IMR-90 (cell line): ENCODE results near the gene SPON1. TPM values are rescaled to one million over a fixed set of nuclear protein-coding genes. Genes with fewer than 3 reads are reported as not detected.

Experiments
- ATAC-seq: fragments of 200-7000 bp; cut with Tn5 transposase; 2 replicates; pipeline ENCODE4 v1.9.1; 2020; ENCODE audit warnings: low read depth, mild to moderate bottlenecking, moderate library complexity
- BruUV-seq: library from RNA; stranded (reverse); fragments of 400-500 nt; replicated peaks from 2 replicates; lab custom pipeline; 2021; lab: Mats Ljungman, UMichigan
- CTCF ChIA-PET: fragments of 300-600 bp; formaldehyde crosslinking; extraction: SDS; loops from one replicate; lab custom pipeline; 2021; ENCODE audit warnings: antibody characterized with exemption; lab: Yijun Ruan, JAX
- POLR2A ChIA-PET: fragments of 300-600 bp; sonication (Branson Sonifier 250); formaldehyde crosslinking; loops from one replicate; lab custom pipeline; 2022; ENCODE audit warnings: antibody characterized with exemption; ENCODE audit not compliant: unreplicated experiment; lab: Charles Lee
- DNase-seq: peaks from one replicate; pipeline ENCODE4 v3.0.0; 2013
- H2AFZ ChIP-seq: replicated peaks from 2 replicates; pipeline ENCODE3; 2013; ENCODE audit warnings: low read length, mild to moderate bottlenecking; ENCODE audit not compliant: poor library complexity
- H2AK5ac ChIP-seq: 2 replicates; pipeline ENCODE4 v1.6.1; 2013; ENCODE audit warnings: low read depth, low read length, inconsistent platforms
- H2AK9ac ChIP-seq: replicated peaks from 2 replicates; pipeline ENCODE3; 2013; ENCODE audit warnings: mild to moderate bottlenecking, low read depth, low read length, moderate library complexity; ENCODE audit not compliant: poor library complexity
- H2BK120ac ChIP-seq: 2 replicates; pipeline ENCODE4 v1.6.1; 2013; ENCODE audit warnings: low read depth, low read length, inconsistent platforms
- H2BK15ac ChIP-seq: 3 replicates; pipeline ENCODE4 v1.6.1; 2013; ENCODE audit warnings: low read depth, low read length, inconsistent platforms
- H2BK20ac ChIP-seq: 2 replicates; pipeline ENCODE4 v1.6.1; 2013; ENCODE audit warnings: low read depth, mild to moderate bottlenecking, inconsistent platforms, low read length, moderate library complexity
- H2BK5ac ChIP-seq: 2 replicates; pipeline ENCODE4 v1.6.1; 2013; ENCODE audit warnings: mild to moderate bottlenecking, low read depth, low read length, inconsistent platforms; ENCODE audit not compliant: poor library complexity, severe bottlenecking
- H3K14ac ChIP-seq: replicated peaks from 2 replicates; pipeline ENCODE4 v1.6.1; 2013; ENCODE audit warnings: low read depth, low read length, inconsistent platforms
- H3K18ac ChIP-seq: 2 replicates; pipeline ENCODE4 v1.6.1; 2013; ENCODE audit warnings: low read depth, low read length, control low read depth
- H3K23ac ChIP-seq: 2 replicates; pipeline ENCODE4 v1.6.1; 2013; ENCODE audit warnings: low read depth, low read length, inconsistent platforms
- H3K27ac ChIP-seq: 2 replicates; pipeline ENCODE4 v1.5.1; 2013; ENCODE audit warnings: mild to moderate bottlenecking, control low read depth, low read length; ENCODE audit not compliant: insufficient read depth
- H3K27me3 ChIP-seq: 2 replicates; pipeline ENCODE4 v1.6.1; 2013; ENCODE audit warnings: low read length; ENCODE audit not compliant: control insufficient read depth, insufficient read depth
- H3K36me3 ChIP-seq: 2 replicates; pipeline ENCODE4 v1.6.1; 2013; ENCODE audit warnings: low read length, mixed read lengths; ENCODE audit not compliant: control insufficient read depth, insufficient read depth
- H3K4ac ChIP-seq: 2 replicates; pipeline ENCODE4 v1.6.1; 2013; ENCODE audit warnings: low read depth, low read length, inconsistent platforms
- H3K4me1 ChIP-seq: 2 replicates; pipeline ENCODE4 v1.6.1; 2013; ENCODE audit warnings: low read length, mixed read lengths; ENCODE audit not compliant: control insufficient read depth, insufficient read depth
- H3K4me2 ChIP-seq: 2 replicates; pipeline ENCODE4 v1.6.1; 2013; ENCODE audit warnings: low read depth, mild to moderate bottlenecking, control low read depth, low read length, moderate library complexity
- H3K4me3 ChIP-seq: 2 replicates; pipeline ENCODE4 v1.5.1; 2013; ENCODE audit warnings: low read depth, mild to moderate bottlenecking, control low read depth, low read length, moderate library complexity; ENCODE audit not compliant: insufficient read depth
- H3K56ac ChIP-seq: 2 replicates; pipeline ENCODE4 v1.6.1; 2013; ENCODE audit warnings: low read length, inconsistent platforms; ENCODE audit not compliant: insufficient read depth; ENCODE audit errors: extremely low read depth
- H3K79me1 ChIP-seq, 2 experiments: 2 replicates each; pipeline ENCODE4 v1.6.1; 2013; ENCODE audit warnings: low read length in 2 of 2, inconsistent platforms in 1 of 2, low read depth in 1 of 2
- H3K9ac ChIP-seq: 2 replicates; pipeline ENCODE4 v1.6.1; 2013; ENCODE audit warnings: low read depth, low read length, control low read depth
- H3K9me1 ChIP-seq: 2 replicates; pipeline ENCODE4 v1.6.1; 2013; ENCODE audit warnings: low read length, inconsistent platforms; ENCODE audit not compliant: insufficient read depth
- H3K9me3 ChIP-seq: 2 replicates; pipeline ENCODE4 v1.6.1; 2013; ENCODE audit warnings: low read length; ENCODE audit not compliant: control insufficient read depth, insufficient read depth
- H4K20me1 ChIP-seq: 2 replicates; pipeline ENCODE4 v1.6.1; 2013; ENCODE audit warnings: low read length, inconsistent platforms; ENCODE audit not compliant: insufficient read depth
- H4K5ac ChIP-seq: 2 replicates; pipeline ENCODE4 v1.6.1; 2013; ENCODE audit warnings: mild to moderate bottlenecking, low read depth, low read length, control low read depth
- H4K8ac ChIP-seq, 2 experiments: 2 replicates each; pipeline ENCODE4 v1.6.1; 2013; ENCODE audit warnings: low read depth in 2 of 2, low read length in 2 of 2, control low read depth in 1 of 2, inconsistent platforms in 1 of 2
- H4K91ac ChIP-seq: 2 replicates; pipeline ENCODE4 v1.6.1; 2013; ENCODE audit warnings: low read depth, low read length, inconsistent platforms; ENCODE audit not compliant: insufficient read depth
- BHLHE40 ChIP-seq: fragments of 150-350 bp; IDR thresholded peaks from 2 replicates; pipeline ENCODE4 v1.6.1; 2016; ENCODE audit warnings: mild to moderate bottlenecking, low read depth, low read length
- CEBPB ChIP-seq: IDR thresholded peaks from 2 replicates; pipeline ENCODE4 v1.6.1; 2012; ENCODE audit warnings: low read depth, low read length, improper control_type of control experiment
- CHD1 ChIP-seq: IDR thresholded peaks from 2 replicates; pipeline ENCODE4 v1.6.1; 2012; ENCODE audit warnings: low read depth, low read length, improper control_type of control experiment
- CTCF ChIP-seq: conservative IDR thresholded peaks from 2 replicates; pipeline ENCODE4 v1.5.1; 2012; ENCODE audit warnings: mild to moderate bottlenecking, low read depth, low read length, improper control_type of control experiment
- ELK1 ChIP-seq: fragments of 150-350 bp; IDR thresholded peaks from 2 replicates; pipeline ENCODE4 v1.6.1; 2016; ENCODE audit warnings: low read depth, mild to moderate bottlenecking, low read length, moderate library complexity, borderline replicate concordance
- FOS ChIP-seq: fragments of 150-350 bp; IDR thresholded peaks from 2 replicates; pipeline ENCODE4 v1.6.1; 2016; ENCODE audit warnings: low read depth, low read length
- MAFK ChIP-seq: IDR thresholded peaks from 2 replicates; pipeline ENCODE4 v1.6.1; 2012; ENCODE audit warnings: low read depth, low read length, improper control_type of control experiment
- MAZ ChIP-seq: IDR thresholded peaks from 2 replicates; pipeline ENCODE4 v1.6.1; 2012; ENCODE audit warnings: low read depth, mild to moderate bottlenecking, low read length, improper control_type of control experiment, moderate library complexity, borderline replicate concordance
- MXI1 ChIP-seq: IDR thresholded peaks from 2 replicates; pipeline ENCODE4 v1.6.1; 2012; ENCODE audit warnings: low read depth, mild to moderate bottlenecking, low read length, moderate library complexity, borderline replicate concordance
- NFE2L2 ChIP-seq: fragments of 150-350 bp; IDR thresholded peaks from 2 replicates; pipeline ENCODE4 v1.6.1; 2016; ENCODE audit warnings: low read depth, mild to moderate bottlenecking, low read length
- POLR2A ChIP-seq: IDR thresholded peaks from 2 replicates; pipeline ENCODE4 v1.6.1; 2012; ENCODE audit warnings: mild to moderate bottlenecking, low read depth, low read length
- RAD21 ChIP-seq: IDR thresholded peaks from 2 replicates; pipeline ENCODE4 v1.6.1; 2012; ENCODE audit warnings: low read length, improper control_type of control experiment
- RCOR1 ChIP-seq: IDR thresholded peaks from 2 replicates; pipeline ENCODE4 v1.6.1; 2012; ENCODE audit warnings: mild to moderate bottlenecking, low read length, improper control_type of control experiment; ENCODE audit not compliant: insufficient replicate concordance
- RFX5 ChIP-seq: IDR thresholded peaks from 2 replicates; pipeline ENCODE4 v1.8.0; 2012; ENCODE audit warnings: low read depth, mild to moderate bottlenecking, low read length, moderate library complexity
- SMC3 ChIP-seq: fragments of 150-350 bp; IDR thresholded peaks from 2 replicates; pipeline ENCODE4 v1.6.1; 2016; ENCODE audit warnings: low read depth, mild to moderate bottlenecking, antibody characterized with exemption, low read length, moderate library complexity
- USF2 ChIP-seq: fragments of 150-350 bp; IDR thresholded peaks from 2 replicates; pipeline ENCODE4 v1.6.1; 2017; ENCODE audit warnings: mild to moderate bottlenecking, antibody characterized with exemption, low read length, low read depth
- WGBS, 2 experiments: methylation state at CpG; one replicate each; pipeline versions ENCODE4 v1.1.5 to v1.1.7; 2013; ENCODE audit warnings: missing lambda C conversion rate in 2 of 2; ENCODE audit not compliant: insufficient read length in 1 of 2; ENCODE audit errors: extremely low coverage in 2 of 2; 5-methylcytosine and 5-hydroxymethylcytosine counted together
- dilution Hi-C: fragments of 300-500 bp; cut with HindIII; formaldehyde crosslinking; loops from one replicate; pipeline ENCODE4 v1.14.3; 2018; ENCODE audit warnings: low sequenced_read_pairs; ENCODE audit not compliant: unreplicated experiment
- in situ Hi-C: fragments of 300-500 bp; cut with MboI; formaldehyde crosslinking; loops from 3 replicates; pipeline ENCODE4 v1.14.3; 2019; ENCODE audit warnings: low sequenced_read_pairs, inconsistent platforms, mixed read lengths
- intact Hi-C: fragments of 100-400 bp; cut with micrococcal nuclease; formaldehyde crosslinking; loops from 2 replicates; pipeline ENCODE4 v1.10.0; 2022
- polyA plus RNA-seq, 3 experiments: library from polyadenylated mRNA; depleted of rRNA; stranded (reverse); fragments of >200 nt; gene quantifications; 2 replicates each; pipeline ENCODE4 v1.2.3, GENCODE V29; 2012; ENCODE audit warnings: low replicate concordance in 1 of 3
- total RNA-seq: library from RNA; depleted of rRNA; stranded (reverse); fragments of >200 nt; gene quantifications from 2 replicates; pipeline ENCODE4 v1.2.3, GENCODE V29; 2012

SPON1 gene
- total and polyA plus RNA-seq, 2 of the 4 experiments (the other 2 are of a cell fraction) = 0.62 to 0.72 TPM

GRCh38 chr11:14022251-14022650, 59.7 kb downstream of the SPON1 start:
- Histone ChIP-seq H2BK120ac (no peak overlapping the region), H3K4ac (no peak overlapping the region), H3K9me3 (no peaks in the 10 kb centered on the region), H2AK5ac (no peak overlapping the region), H3K36me3 (no peaks in the 10 kb centered on the region), H3K23ac (no peak overlapping the region), H3K14ac (no peak overlapping the region), H3K27me3 (peaks cover 15% of the 10 kb centered on the region), H3K4me3 (no peak overlapping the region), H3K9ac (no peak overlapping the region), H4K5ac (no peak overlapping the region), H3K56ac (no peak overlapping the region), H2BK20ac (no peak overlapping the region), H4K8ac (no peak overlapping the region), H3K18ac (no peak overlapping the region), H3K79me1 (no peaks in the 10 kb centered on the region), H3K4me1 (peaks cover 8% of the 10 kb centered on the region), H3K9me1 (0 out of 2 replicates have a peak, but pooled peaks cover 3% of the 10 kb centered on the region), H2AK9ac (no peak overlapping the region), H3K27ac (no peak overlapping the region), H3K4me2 (no peak overlapping the region), H2BK15ac (no peak overlapping the region), H2BK5ac (no peak overlapping the region), H4K20me1 (no peaks in the 10 kb centered on the region), H4K91ac (no peak overlapping the region), H2AFZ (no peak overlapping the region)
- no peak for ATAC-seq
- dilution Hi-C loops (no loop called here), intact Hi-C loops (no loop called here), in situ Hi-C loops (no loop called here)
- POLR2A ChIA-PET = interaction anchor here (0.6 kb wide), 1 partner anchor 64 kb away, joined by 3 read pairs; no protein-coding TSS in a partner anchor
- no TSS peak for BruUV-seq
- CTCF ChIA-PET = no interaction called here
- no CpG with 5 or more reads among the region's 3 CpGs for WGBS, 2 experiments
- TF ChIP-seq CEBPB (no peak), RCOR1 (no peak), POLR2A (no peak), ELK1 (no peak), USF2 (no peak), BHLHE40 (no peak), MXI1 (no peak), MAFK (no peak), SMC3 (no peak), CTCF (no peak), RAD21 (no peak), RFX5 (no peak), FOS (no peak), NFE2L2 (no peak), MAZ (no peak), CHD1 (no peak)
- DNase-seq = peak; percentile 28
